ENCODE measurements around the gene GRIK5.

The GRIK5 gene

GRCh38 chr19:42033413-42033812, 36.6 kb downstream of the GRIK5 start:
- TF ChIP-seq, protein P1, sequence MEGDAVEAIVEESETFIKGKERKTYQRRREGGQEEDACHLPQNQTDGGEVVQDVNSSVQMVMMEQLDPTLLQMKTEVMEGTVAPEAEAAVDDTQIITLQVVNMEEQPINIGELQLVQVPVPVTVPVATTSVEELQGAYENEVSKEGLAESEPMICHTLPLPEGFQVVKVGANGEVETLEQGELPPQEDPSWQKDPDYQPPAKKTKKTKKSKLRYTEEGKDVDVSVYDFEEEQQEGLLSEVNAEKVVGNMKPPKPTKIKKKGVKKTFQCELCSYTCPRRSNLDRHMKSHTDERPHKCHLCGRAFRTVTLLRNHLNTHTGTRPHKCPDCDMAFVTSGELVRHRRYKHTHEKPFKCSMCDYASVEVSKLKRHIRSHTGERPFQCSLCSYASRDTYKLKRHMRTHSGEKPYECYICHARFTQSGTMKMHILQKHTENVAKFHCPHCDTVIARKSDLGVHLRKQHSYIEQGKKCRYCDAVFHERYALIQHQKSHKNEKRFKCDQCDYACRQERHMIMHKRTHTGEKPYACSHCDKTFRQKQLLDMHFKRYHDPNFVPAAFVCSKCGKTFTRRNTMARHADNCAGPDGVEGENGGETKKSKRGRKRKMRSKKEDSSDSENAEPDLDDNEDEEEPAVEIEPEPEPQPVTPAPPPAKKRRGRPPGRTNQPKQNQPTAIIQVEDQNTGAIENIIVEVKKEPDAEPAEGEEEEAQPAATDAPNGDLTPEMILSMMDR (conservative IDR thresholded peaks at IDR 0.05): no peak
- no peak for TF ChIP-seq ZFX (IDR thresholded peaks at IDR 0.05)
- H3K27ac ChIP-seq: no peak overlapping the region

GRCh38 chr19:42032431-42032830, 37.6 kb downstream of the GRIK5 start:
- no peak overlapping the region for H3K27ac ChIP-seq
- no peak for TF ChIP-seq ZFX (IDR thresholded peaks at IDR 0.05)
- TF ChIP-seq, protein P1 (conservative IDR thresholded peaks at IDR 0.05): no peak

DNA sequence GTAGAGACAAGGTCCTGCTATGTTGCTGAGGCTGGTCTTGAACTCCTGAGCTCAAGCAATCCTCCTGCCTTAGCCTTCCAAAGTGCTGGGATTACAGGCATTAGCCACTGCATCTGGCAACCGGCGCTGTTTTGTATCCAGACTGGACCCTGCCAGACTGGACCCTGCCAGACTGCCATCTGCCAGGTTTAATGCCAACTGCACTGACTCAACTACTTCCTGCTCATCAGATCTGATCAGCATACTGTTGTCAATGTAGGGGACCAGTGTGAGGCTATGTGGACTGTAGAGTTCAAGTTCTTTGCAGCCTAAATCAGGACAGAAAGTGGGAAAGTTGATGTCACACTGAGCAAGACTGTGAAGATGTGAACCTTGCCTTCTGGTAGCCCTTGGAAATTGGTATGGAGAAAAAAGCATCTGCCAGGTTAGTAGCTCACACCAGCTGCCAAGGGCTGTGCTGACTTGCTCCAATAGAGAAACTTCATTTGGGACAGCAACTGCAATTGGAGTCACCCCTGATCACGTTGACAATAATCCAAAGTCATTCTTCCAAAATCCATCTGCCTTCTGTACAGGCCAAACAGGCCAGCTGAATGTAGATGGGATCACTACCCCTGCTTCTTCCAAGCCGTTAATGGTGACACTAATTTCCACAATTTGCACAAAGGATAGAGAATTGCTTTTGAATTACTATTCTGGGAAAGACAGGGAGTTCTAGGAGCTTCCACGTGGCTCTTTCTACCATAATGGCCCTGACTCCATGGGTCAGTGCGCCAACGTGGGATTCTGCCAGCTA, 39.2 kb downstream of the GRIK5 start:
- H3K27ac ChIP-seq: no peak overlapping the region
- TF ChIP-seq, protein P1 (conservative IDR thresholded peaks at IDR 0.05): no peak
- TF ChIP-seq ZFX (IDR thresholded peaks at IDR 0.05): no peak

DNA sequence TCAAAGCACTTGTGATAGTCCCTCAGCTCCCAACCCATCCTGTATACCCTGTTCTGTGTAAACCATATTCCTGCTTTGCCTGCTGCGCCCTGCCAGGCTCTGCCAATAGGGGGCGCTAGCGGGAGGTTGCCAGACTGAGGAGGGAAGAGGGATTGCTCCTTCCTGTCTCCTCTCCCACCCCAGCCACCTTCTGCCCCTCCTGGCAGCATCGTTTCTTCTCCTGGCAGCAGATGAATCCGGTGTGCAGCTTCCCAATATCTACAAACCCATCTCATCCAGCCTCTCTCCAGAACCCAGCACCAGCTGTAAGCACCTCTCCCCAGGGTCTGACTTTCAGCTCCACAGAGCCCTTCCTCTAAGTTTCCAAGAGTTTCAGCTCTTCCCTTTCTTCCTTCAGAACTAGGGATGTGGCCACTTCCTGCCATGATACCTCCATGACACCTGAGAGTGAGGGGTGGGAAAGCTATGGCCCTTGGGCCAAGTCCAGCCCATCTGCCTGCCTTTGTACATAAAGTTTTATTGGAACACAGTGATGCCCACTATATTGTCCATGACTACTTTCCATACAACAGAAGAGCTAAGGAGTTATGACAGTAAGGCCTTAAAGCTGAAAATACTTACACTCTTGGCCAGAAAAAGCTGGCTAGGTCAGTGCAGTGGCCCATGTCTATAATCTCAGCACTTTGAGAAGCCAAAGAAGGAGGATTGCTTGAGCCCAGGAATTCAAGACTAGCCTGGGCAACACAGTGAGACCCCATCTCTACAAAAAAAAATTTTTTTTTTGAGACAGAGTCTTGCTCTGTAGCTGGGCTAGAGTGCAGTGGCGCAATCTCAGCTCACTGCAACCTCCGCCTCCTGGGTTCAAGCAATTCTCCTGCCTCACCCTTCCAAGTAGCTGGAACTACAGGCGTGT, 41.4 kb downstream of the GRIK5 start:
- TF ChIP-seq, protein P1 (conservative IDR thresholded peaks at IDR 0.05): peak; percentile 65
- TF ChIP-seq ZFX (IDR thresholded peaks at IDR 0.05): no peak
- no peak overlapping the region for H3K27ac ChIP-seq

DNA sequence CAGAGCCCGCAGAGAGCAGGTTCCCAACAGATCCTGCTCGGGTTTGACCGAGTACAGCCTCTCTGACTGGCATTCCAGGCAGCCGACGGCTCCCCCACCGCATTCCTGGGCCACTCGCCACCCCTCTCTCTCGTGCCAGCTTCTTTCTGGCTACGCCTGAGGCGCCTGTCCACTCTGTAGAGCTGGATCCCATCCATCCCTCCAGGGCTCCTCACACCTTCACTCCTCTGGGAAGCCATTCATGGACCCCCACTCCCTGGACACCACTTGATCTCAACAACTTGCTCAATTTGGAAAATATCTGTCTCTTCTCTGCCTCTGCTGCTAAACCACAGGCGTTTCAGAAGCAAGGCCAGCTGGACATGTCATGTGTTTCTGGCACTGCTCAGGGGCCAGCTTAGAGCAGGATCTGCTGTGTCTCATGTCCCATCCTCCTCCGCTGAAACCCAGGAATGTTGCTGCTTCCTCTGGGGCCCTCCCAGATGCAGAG, 45.3 kb downstream of the GRIK5 start:
- no peak overlapping the region for H3K27ac ChIP-seq
- TF ChIP-seq ZFX (IDR thresholded peaks at IDR 0.05): no peak
- TF ChIP-seq, protein P1 (conservative IDR thresholded peaks at IDR 0.05): no peak

- no peak for TF ChIP-seq ZFX (IDR thresholded peaks at IDR 0.05)
- TF ChIP-seq, protein P1 (conservative IDR thresholded peaks at IDR 0.05): peak; percentile 24
- H3K27ac ChIP-seq: no peak overlapping the region
These were observed 46.1 kb downstream of the GRIK5 start for GRCh38 chr19:42023943-42024260.
